ENCODE data around the gene PTPRJ.

DNA sequence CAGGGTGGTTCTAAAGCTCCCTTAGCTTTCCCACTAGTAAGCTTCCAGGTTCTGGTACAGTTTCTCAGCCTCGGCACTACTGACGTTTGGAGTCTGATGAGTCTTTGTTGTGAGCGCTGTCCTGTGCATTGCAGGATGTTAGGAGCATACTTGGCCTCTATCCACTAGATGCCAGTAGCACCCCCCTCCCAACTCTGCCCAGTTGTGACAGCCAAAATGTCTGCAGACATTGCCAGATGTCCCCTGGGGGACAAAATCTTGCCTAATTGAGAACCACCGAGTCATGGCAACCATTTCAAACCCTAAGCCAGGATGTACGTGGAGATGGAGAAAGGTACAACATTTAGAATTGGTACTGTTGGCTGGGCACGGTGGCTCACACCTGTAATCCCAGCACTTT, 68.7 kb downstream of the PTPRJ start:
- TF ChIP-seq EZH2phosphoT487 (IDR thresholded peaks at IDR 0.05; ENCODE audit: insufficient read depth, low read depth) (no peak), EZH2 (IDR thresholded peaks at IDR 0.05; ENCODE audit: insufficient read depth, poor library complexity, severe bottlenecking) (no peak)
